CD1c-positive myeloid dendritic cell (primary cell): ENCODE measurements around the gene MPRIP.

ENCODE experiments used
- DNase-seq: peaks from one replicate; pipeline ENCODE4 v3.0.0-alpha.2; 2016; ENCODE audit errors: extremely low spot score

The MPRIP gene

DNA sequence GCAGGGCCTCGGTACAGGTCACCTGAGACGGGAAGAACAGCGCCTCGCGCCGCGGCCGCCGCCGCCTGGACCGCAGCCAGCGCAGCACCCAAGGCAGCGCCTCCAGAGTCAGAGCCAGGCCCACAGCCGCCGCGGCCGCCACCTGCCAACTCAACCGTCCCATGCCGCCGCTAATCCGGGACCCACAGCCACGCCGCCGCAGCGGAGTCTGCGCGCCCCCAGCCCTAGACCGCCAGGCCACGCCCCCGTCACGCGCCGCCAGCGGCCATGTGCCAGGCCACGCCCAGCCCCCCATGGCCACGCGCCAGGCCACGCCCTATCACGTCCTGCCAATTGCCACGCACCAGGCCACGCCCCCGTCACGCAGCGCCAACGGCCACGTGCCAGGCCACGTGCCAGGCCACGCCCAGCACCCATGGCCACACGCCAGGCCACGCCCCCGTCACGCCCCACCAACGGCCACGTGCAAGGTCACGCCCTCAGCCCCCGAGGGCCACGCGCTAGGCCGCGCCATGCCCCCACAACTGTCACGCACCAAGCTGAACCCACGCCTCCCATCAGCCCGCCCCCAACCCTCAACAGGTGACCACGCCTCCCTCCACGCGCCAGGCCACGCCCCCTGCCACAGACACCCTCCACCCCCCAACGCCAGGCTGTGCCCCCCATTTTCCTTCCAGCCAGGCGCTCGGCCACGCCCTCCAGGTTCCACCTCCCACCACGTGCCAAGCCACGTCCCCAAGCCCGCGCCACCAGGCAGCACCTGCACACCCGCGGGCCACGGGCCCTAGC lies 164.1 kb downstream of the MPRIP start, which contains the start of gene PLD6:
PLD6 (minus strand) TSS at position 210 of the 789 bp plus-strand sequence; CDS start at position 163, 47 bp downstream.
- DNase-seq = peak; percentile 80

DNA sequence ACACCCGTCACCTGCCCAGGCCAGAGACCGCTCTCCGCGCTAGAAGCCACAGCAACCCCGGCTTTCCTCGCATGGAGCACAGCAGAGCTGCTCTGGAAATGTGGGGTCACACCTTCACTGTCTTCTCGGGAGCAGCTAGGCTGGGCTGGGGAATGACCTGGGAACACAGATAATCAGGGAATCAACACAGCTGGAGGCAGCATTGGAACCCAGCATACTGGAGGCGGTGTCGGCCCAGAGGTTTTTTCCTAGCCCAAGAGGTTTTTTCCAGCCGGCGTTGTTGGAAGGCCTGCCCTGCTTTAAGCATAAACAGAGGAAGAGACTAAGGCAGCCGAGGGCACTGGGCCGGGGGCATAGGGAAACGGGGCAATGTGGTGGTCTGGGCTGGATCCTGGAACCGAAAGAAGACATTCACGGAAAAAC lies 164.7 kb downstream of the MPRIP start:
- no peak for DNase-seq

DNA sequence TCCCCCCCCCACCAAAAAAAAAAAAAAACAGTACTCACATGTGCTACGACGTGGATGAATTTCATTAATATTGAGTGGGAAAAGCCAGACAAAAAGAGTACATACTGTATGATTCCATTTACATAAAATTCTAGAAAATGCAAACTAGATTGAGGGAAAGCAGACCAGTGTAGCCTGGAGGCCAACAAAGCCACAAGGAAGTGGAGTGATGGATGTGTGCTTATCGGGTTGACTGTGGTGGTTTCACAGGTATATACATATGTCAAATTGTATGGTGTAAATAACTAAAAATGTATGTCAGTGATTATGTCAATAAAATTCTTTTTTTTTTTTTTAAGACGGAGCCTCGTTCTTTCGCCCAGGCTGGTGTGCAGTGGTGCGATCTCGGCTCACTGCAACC lies 165.7 kb downstream of the MPRIP start:
- no peak for DNase-seq

DNA sequence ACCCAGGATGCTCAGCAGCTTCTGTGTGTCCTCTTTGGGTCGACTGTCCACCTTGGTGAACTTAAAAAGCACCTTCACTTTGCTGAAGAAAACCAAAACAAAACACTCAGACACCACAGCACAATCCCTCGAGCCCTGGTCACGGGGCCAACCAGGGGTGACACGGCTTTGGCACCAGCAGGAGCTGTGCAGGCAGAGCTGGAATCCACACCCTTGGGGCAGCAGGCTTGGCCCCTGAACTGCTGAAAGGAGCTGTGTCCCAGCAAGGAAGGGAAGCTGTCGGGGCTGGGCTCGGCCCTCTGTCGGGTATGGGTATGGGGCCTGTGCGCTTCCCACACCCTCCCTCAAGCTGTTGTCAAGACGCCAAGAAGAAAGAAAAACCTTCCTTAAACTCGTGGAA lies 171.5 kb downstream of the MPRIP start:
- no peak for DNase-seq

DNA sequence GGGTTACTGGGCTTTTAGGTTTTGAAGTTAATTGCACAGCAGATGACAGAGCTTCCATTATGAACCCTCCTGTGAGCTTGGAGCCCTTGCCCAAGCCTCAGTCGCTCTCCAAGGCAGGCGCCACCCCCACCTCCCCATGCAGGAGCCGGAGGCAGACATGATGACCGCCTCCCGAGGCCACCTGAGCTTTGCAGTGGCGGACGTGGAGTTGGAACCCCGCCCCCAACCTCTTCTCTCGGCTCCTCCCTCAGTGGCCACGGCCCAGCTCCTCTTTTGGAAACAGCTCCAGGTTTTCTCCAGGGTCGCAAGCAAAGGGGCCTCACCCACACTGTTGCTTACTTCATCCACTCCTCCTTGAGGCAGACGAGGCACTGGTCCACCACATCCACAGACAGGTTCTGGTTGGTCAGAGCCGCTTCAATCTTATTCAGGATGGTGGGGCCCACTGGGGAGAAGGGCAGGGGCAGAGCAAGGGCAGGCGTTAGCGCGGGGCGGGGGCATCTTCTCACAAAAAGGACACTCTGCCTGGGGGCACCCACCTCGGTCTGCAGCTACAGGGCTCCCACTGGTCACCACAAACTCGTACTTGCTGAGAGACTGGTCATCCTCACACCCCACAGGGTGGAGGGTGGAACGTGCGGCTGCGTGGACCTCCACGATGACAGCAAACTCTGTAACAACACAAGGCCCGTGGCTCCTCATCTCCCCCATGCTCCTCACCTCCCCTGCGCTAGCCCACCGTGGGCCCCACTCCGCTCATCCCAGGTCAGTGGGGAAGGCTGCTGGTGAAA lies 172.6 kb downstream of the MPRIP start:
- no peak for DNase-seq

DNA sequence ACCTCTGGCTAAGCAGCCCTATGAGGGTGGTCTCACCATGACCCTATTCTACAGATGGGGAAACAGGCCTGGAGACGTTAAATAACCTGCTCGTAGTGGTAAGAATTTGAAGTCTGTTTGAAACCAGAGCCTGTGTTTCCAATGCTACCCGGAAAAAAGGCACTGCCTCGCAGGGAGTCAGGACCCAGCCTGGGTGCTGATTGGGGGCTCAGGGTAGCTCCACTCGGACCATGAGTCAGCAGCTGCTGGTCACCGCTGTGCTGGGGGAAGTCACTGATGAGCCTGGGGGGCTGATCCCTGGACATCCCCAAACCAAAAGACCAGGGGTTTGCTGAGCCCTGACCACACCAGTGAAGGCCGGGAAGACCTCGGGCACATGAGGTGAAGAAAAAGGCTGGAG lies 173.3 kb downstream of the MPRIP start:
- DNase-seq = no peak

DNA sequence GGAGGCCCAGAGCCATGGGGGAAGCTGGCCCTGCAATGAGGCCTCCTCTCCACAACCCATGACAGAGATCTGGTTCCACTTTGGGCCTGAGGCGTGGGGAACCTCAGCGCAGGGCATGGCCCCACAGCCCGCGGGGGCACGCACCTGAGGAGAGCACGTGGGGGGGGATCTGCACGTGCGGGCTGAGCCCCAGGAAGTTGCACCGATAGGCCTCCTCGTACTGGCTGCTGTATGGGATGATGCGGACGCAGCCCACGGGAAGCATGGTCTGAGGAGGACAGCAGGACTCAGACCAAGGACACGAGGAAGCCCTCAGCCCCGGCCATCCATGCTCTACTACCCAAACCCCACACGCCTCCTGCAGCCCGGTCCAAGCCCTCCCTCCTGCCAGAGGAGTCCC lies 174.0 kb downstream of the MPRIP start:
- DNase-seq = no peak

DNA sequence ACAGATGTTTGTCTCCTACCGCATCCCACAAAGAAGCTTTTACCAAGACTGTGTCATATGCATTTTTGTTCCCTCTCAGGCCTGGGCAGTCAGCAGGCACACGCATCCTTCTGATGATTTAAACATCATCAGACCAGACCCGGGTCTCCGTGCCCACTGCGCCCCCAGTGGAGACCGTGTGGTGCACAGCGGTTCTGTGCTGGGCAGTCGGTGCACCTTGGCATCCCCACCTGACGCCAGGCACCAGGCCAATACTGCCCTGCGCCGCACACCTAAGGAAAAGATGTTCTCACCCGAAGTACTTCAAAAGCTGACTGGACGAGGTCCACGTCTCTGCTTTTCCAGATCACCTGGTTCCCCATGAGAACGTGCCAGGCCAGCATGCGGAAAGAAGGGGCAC lies 174.5 kb downstream of the MPRIP start:
- no peak for DNase-seq

DNA sequence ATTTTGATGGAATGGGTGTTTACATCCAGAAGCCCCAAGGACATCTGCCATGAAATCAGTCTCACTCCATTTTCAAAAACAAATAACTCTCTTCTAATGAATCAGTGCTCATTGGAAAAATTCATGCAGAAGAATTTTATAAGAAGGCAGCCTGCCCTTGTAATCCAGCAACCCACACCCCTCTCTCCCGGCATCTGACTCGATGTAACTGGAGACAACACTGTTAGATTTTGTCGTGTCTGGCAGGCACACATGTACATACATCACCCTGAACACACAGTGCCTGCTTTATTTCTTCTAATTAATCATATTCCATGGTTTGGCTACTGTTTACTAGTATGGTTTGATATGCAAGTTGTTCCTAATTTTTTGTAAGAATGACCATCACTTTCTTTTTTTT lies 175.7 kb downstream of the MPRIP start:
- DNase-seq = no peak

DNA sequence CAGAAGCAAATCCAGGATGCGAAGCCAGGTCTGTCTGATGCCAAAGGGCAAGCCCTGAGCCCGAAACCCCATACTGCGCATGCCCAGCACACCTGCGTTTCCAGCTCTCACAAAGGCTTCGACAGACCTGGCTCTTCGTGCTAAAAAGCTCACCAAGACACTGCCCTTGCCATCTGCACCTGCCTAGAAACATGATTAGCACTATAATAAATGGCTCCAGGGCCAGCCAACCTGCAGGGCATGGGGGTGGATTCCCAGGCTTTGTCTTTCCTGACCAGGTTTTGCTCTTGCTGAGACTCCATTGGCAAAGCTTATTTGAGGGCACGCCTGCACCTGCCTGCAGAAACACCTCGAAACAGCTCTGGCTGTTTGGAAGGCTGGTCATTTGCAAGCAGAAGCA lies 178.3 kb downstream of the MPRIP start:
- no peak for DNase-seq

DNA sequence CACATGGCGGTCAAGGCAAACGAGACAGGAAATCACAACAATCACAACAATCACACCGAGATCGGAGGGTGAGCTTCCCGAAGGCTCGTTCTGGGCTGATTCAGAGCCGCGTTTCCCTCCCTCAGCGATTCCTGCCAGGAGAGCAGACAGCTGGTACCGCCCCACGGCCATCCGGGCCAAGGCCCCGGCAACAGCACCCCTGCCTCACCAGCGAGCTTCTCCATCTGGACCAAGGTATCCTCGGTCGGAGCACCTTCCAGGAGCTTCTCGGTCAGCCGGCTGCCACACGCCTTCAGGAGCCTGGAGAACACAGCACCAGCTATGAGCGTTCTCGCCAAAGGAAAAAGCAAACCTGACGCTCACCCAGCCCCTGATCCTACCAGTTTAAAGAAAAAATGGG lies 179.1 kb downstream of the MPRIP start:
- DNase-seq = no peak

DNA sequence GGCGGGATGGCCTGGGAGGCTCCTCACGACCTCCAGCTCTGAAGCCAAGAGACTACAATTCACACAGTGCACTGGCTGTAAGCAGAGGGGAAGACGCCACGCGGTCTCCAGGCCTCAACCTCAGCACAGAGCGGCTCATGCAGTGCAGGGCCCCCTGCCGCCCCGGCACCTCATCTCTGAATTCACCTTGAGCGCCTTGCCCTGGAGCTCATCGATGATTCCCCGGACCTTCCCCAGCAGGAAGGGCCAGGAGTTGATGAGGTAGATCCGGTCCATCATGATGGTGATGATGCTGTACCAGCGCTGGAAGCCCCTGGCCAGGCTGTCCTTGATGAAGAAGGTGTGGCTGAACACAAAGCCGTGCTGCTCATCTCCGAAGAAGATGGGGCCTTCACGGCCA lies 181.5 kb downstream of the MPRIP start:
- DNase-seq = no peak

DNA sequence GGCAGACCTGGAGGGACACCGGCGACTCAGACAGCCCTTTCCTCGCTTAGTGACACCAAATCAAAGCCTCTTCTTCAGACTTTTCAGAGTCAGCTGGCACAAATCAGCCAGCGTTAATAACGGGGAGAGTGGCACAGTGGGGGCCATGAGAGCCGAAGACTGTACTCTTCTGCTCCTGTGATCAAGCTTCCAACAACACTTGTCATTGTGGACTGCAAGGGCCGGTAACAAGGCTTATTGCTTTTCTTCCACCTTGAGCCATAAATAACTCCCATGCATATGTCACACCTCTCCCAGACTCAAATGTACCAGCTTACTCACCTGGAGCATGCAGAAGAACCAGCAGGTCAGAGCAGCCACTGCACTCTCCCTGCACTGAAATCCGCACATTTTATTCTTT lies 181.9 kb downstream of the MPRIP start:
- DNase-seq = no peak

DNA sequence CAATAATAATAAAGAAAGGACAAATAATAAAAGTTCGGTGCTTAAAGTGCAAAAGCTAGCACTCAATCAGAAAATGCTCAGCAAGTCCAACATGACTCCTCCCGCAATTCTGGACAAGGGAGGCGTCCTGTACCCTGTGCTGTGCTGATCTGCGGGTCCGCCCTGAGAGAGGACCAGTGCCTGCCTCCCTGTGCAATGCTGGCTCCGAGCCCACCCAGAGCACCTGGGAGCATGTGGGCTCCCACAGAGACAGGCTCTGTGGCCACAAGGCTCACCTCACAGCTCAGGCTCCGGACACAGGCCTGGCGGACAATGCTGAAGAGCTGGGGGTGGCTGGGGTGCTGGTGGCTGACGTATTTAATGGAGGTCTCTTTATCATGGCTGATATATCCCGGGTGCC lies 183.6 kb downstream of the MPRIP start:
- DNase-seq = no peak

DNA sequence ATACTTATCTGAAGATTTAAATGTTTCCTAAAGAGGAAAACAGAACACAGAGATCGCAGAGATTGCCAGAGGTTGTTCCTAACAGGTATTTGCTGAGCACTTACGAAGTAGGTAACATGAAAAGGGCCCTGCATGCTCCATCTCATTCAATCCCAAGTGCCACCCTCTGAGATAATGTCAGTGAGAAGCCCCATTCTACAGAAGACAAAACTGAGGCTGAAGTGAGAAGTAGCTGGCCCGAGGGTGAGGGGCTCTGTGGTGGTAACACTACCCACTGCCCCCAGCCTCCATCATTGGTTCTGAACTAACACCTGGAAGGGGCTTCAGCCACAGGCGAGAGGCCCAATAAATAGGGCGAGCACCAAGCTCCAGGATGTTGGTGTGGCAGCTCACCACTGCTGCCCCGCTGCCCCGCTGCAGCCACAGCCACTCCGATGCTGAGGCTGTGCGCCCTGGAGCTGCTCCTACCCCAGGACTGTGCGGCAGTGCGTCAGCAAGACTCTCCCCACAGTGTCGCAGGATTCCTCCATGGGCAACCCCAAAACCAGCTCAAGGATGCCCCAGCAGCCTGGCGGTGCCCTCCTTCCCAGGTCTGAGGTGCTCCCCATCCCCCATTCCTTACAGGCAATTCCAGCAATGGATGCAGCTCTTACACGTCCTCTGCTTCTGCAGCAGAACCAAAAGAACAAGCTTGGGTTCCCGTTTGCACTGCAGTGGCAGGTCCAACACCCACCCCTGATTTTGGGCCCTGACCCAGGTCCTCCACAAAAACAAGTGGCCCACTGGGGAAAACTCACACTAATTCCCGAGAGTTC lies 184.4 kb downstream of the MPRIP start:
- no peak for DNase-seq

DNA sequence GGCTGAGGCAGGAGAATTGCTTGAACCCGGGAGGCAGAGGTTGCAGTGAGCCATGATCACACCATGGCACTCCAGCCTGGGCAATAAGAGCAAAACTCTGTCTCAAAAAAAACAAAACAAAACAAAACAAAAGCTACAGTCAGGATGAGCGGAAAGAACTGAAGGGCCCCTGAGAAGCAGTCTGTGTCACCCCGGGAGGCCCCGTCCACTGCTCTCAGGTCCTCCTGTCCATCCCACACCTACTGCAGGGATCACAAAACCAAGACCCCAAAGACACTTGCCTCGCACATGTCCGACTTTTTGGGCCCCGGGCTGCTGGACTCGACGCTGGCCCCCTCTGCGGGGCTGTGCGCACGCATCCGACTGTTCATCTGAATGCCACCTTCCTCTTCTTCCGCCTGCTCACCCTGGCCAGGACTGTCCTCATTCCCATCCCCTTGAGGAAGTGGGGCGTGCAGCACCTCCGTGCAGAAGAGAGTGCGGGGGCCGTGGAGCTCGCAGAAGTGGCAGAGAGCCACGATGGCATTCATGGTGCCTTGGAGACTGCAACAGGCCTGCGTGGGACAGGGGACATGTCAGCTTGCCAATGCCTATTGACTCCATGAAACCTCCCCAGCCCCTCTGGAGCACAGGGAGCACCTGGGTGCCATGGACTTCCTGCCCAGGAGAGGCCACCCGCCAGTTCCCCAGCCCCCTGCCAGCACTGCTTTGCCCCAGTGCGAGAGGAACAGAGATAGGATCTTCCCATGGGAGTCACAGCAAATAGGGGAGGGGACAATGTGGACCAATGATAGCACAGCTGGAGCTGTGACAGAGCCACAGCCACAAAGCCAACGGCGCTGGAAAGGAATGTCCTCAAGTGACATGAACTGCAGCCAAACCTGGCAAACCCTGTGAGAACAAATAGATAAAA lies 185.6 kb downstream of the MPRIP start:
- no peak for DNase-seq

DNA sequence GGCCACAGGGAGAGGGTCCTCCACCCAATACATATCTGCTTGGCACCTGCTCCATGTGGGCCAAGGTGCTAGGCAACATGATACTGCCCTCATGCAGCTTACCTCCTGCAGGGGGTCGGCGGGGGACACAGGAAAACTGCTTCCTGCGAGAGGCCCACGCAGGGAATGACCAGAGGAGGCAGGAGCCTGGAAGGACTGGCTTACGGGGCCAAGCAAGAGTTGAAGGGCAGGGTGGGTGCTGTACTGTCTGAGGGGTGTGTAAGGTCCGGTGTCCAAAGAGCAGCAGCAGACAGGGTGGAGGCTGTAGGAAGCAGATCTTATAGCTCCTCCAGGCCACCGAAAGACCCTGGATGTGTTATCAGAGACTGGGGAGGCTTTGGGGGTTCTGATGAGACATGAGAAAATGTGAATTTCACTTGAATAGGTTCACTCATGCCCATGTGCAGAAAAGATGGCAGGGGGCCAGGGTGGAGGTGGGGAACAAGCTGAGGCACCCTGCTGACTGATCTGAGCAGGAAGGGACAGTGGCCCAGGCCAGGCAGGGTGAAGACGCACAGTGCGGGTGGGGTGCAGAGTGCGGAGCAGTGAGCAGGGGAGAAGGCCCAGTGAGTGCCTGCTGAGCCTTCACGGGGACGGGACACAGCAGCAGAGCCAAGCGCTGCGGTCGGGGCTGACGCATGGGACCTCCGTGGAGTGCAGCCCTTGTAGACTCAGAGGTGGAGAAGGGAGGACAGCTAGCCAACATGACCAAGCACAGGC lies 186.4 kb downstream of the MPRIP start:
- DNase-seq = no peak

DNA sequence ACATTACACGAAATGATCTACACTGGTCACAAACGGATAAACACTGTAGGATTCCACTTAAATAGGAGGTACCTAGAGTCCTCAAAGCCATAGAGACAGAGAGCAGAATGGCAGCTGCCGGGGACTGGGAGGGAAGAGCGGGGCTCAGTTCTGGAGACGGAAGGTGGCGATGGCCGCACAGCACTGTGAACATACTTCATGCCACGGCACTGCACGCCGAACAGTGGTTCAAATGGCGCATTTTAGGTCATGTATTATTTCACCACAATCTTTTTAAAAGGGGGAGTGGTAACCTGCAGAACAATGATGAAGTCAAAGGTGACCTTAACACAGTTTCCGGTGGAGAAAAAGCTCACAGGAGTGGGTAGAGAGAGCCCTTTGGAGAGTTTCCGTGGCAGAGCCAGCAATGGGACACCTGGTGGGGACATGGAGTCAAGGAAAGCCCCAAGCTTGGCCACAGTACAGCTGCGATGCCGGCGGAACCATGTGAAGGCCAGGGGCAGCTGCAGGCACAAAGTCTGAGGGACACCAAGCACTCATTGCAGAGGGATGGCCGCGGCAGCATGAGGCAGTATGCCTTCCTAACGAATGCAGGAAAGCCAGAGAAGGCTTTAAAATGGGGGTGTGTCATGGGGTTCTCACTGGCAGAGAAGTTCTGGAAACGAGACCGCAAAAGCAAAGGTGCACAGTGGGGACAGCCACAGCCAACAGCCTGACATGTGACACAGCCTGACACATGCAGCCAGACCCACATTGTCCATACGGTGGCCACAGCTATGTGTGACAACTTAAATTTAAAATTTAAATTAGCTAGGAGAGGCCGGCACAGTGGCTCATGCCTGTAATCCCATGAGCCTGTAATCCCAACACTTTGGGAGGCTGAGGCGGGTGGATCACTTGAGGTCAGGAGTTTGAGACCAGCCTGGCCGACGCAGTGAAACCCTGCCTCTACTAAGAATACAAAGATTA lies 187.4 kb downstream of the MPRIP start:
- no peak for DNase-seq

DNA sequence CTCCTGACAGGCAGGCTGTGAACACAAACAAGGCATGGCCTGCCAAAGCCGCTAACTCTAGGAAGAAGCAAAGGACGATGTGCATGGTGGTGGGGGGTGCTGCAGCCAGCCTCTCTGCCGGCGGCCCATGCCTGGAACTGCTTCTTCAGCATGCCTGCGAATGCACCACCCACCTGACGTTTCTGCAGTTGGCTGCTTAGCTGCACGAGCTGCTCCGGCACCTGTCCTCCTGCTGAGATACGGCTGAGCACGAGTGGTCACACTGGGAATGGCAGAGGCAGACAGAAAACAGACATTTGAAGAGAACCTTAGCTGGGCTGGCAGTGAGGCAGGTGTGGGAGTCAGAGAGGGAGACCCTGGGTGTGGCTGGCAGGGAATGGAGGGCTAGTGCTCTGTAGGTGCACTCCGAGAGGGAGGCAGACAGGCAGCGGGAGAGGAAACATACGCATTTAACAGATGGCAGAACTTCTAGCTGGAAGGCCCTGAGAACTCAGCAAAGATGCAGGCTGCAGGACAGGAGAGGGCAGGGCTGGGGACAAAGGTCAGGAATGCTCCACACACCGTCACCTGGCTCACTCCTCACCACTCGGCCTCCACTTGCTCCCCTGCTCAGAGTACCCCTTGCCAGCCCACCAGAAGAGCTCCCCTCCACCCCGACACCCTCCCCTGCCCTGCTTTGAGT lies 189.5 kb downstream of the MPRIP start:
- no peak for DNase-seq
